Caco-2 (cell line): ENCODE measurements around the gene LRMDA. TPM values are rescaled to one million over a fixed set of nuclear protein-coding genes. Genes with fewer than 3 reads are reported as not detected.

ENCODE experiments used
- BruUV-seq: library from RNA; stranded (reverse); fragments of 400-500 nt; replicated peaks from 2 replicates; lab custom pipeline; 2021; lab: Mats Ljungman, UMichigan
- CTCF ChIA-PET: fragments of 300-600 bp; sonication (Branson Sonifier 250); formaldehyde crosslinking; loops from one replicate; lab custom pipeline; 2022; ENCODE audit warnings: antibody characterized with exemption; lab: Charles Lee
- POLR2A ChIA-PET: fragments of 300-600 bp; sonication (Branson Sonifier 250); formaldehyde crosslinking; loops from one replicate; lab custom pipeline; 2022; ENCODE audit warnings: antibody characterized with exemption; lab: Charles Lee
- DNase-seq, 2 experiments: peaks; one replicate each; pipeline versions ENCODE4 v3.0.0 to v3.0.0-alpha.2; 2020 to 2022
- H3K27me3 ChIP-seq: replicated peaks from 2 replicates; pipeline ENCODE4 v1.6.0; 2011; ENCODE audit warnings: low read length; ENCODE audit not compliant: control insufficient read depth, insufficient read depth
- H3K36me3 ChIP-seq: 2 replicates; pipeline ENCODE4 v1.5.1; 2011; ENCODE audit warnings: low read length; ENCODE audit not compliant: control insufficient read depth, insufficient read depth
- H3K4me1 ChIP-seq: fragments of 250-450 bp; sonication (Bioruptor Pico); 2 replicates; pipeline ENCODE4 v1.5.1; 2020; ENCODE audit warnings: mild to moderate bottlenecking
- H3K4me3 ChIP-seq: 2 replicates; pipeline ENCODE4 v1.5.1; 2011; ENCODE audit warnings: low read depth, mild to moderate bottlenecking, control low read depth, low read length
- H3K9me3 ChIP-seq: fragments of 250-450 bp; sonication (Bioruptor Pico); 2 replicates; pipeline ENCODE4 v1.5.1; 2020; ENCODE audit warnings: mild to moderate bottlenecking, moderate library complexity
- H3K27ac Mint-ChIP-seq: one replicate; pipeline ENCODE4 v1.8.0; 2022; ENCODE audit warnings: mixed read lengths; ENCODE audit not compliant: unreplicated experiment
- H3K27me3 Mint-ChIP-seq: one replicate; pipeline ENCODE4 v1.8.0; 2022; ENCODE audit warnings: mixed read lengths; ENCODE audit not compliant: insufficient read depth, unreplicated experiment
- H3K36me3 Mint-ChIP-seq: one replicate; pipeline ENCODE4 v1.8.0; 2022; ENCODE audit warnings: mild to moderate bottlenecking, mixed read lengths; ENCODE audit not compliant: insufficient read depth, unreplicated experiment
- H3K4me1 Mint-ChIP-seq: one replicate; pipeline ENCODE4 v1.8.0; 2022; ENCODE audit warnings: low read depth, mixed read lengths; ENCODE audit not compliant: unreplicated experiment
- H3K4me3 Mint-ChIP-seq: one replicate; pipeline ENCODE4 v1.8.0; 2022; ENCODE audit warnings: mild to moderate bottlenecking, moderate library complexity, mixed read lengths; ENCODE audit not compliant: unreplicated experiment
- H3K9me3 Mint-ChIP-seq: one replicate; pipeline ENCODE4 v1.8.0; 2022; ENCODE audit warnings: mixed read lengths; ENCODE audit not compliant: unreplicated experiment
- intact Hi-C: fragments of 100-400 bp; cut with micrococcal nuclease; formaldehyde crosslinking; loops from one replicate; pipeline ENCODE4 v1.10.0; 2022; ENCODE audit not compliant: unreplicated experiment
- total RNA-seq: library from RNA; stranded (reverse); gene quantifications from 2 replicates; pipeline ENCODE4 v1.2.3, GENCODE V29; 2022
- TF ChIP-seq, protein P1 (sequence below), 2 experiments: fragments of 200-600 bp in 1 of 2; IDR thresholded peaks; 1 replicate in 1 of 2; 2 replicates in 1 of 2; pipeline versions ENCODE4 v1.5.1 to v1.8.0; 2011 to 2022; ENCODE audit warnings: antibody characterized with exemption in 1 of 2, control low read depth in 1 of 2, inconsistent platforms in 1 of 2, low read depth in 1 of 2, low read length in 1 of 2, mild to moderate bottlenecking in 1 of 2, moderate library complexity in 1 of 2; ENCODE audit not compliant: insufficient read depth in 1 of 2, severe bottlenecking in 1 of 2, unreplicated experiment in 1 of 2

LRMDA gene
- total RNA-seq, 1 experiment from 2014 or later: 18.5 TPM

DNA sequence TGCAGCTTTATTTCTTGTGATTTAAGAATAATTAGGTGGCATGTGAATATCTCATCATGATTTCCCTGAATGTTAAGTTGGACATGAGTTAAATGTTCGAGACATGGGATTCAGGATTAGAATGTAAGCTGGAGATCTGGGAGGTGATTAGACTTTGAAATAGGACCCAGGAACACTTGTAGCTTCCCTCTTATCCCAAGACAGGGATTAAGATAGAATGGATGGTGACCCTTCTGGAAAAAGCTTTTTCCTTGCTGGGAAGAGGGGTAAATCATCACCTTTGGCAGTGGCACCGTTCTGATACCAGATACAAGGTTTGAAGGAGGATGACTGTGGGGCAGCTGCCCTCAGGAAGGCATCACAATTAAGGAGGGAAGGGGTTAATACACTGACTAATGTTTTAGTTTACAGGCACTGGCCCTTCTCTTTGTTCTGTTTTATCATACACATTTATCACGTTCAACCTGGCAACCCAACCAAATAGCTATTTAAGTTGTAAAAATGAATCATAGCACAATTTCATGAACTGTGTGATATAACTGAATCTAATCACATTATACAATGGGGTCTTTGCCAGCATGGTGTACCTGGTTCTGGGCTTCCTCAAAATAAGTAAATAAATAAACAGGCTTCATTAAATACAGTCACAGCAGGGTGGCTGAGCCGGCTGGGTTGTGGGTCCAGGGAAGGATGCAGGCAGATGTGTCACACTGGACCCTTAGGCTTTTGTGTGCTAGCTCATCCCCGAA is 212.7 kb downstream of the LRMDA start:
- intact Hi-C loops: no loop called here
- DNase-seq: no peak
- Mint-ChIP-seq H3K4me3 (no peak overlapping the region), H3K36me3 (peaks cover 4% of the 10 kb centered on the region), H3K9me3 (no peaks in the 10 kb centered on the region), H3K4me1 (no peaks in the 10 kb centered on the region), H3K27me3 (no peaks in the 10 kb centered on the region), H3K27ac (no peak overlapping the region)
- BruUV-seq: no TSS peak
- Histone ChIP-seq H3K36me3 (no peaks in the 10 kb centered on the region), H3K9me3 (no peaks in the 10 kb centered on the region), H3K4me1 (no peaks in the 10 kb centered on the region), H3K4me3 (no peak overlapping the region), H3K27me3 (no peaks in the 10 kb centered on the region)
- POLR2A ChIA-PET: no interaction called here
- CTCF ChIA-PET: no interaction called here
- TF ChIP-seq, protein P1, sequence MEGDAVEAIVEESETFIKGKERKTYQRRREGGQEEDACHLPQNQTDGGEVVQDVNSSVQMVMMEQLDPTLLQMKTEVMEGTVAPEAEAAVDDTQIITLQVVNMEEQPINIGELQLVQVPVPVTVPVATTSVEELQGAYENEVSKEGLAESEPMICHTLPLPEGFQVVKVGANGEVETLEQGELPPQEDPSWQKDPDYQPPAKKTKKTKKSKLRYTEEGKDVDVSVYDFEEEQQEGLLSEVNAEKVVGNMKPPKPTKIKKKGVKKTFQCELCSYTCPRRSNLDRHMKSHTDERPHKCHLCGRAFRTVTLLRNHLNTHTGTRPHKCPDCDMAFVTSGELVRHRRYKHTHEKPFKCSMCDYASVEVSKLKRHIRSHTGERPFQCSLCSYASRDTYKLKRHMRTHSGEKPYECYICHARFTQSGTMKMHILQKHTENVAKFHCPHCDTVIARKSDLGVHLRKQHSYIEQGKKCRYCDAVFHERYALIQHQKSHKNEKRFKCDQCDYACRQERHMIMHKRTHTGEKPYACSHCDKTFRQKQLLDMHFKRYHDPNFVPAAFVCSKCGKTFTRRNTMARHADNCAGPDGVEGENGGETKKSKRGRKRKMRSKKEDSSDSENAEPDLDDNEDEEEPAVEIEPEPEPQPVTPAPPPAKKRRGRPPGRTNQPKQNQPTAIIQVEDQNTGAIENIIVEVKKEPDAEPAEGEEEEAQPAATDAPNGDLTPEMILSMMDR (IDR thresholded peaks at IDR 0.05; ENCODE audit: insufficient read depth in 1 of 2, low read depth in 1 of 2, low read length in 1 of 2, severe bottlenecking in 1 of 2, unreplicated experiment in 1 of 2): no peak

DNA sequence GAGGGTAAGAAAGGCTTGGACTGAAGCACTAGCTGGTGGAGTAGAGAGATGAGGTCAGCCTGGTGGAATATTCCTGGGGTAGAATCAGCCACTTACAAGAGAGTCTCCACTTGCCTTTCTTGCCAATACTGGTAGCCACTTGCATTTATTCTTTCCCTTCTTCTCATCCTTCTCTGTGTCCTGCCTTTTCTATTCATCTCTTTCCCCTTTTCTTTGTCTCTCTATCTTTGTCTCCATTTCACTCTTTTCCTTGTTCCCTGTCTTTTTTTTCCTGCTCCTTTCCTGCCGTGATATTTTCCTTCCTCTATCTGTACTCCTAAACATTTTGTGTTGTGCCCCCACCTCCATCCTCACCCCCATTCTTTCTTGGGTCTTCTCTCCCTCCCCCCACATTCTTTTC is 214.3 kb downstream of the LRMDA start:
- Mint-ChIP-seq H3K27ac (no peak overlapping the region), H3K4me3 (no peak overlapping the region), H3K36me3 (peaks cover 3% of the 10 kb centered on the region), H3K4me1 (no peaks in the 10 kb centered on the region), H3K27me3 (no peaks in the 10 kb centered on the region), H3K9me3 (peaks cover 9% of the 10 kb centered on the region)
- intact Hi-C loops: no loop called here
- Histone ChIP-seq H3K4me3 (no peak overlapping the region), H3K36me3 (no peaks in the 10 kb centered on the region), H3K4me1 (no peaks in the 10 kb centered on the region), H3K9me3 (no peaks in the 10 kb centered on the region), H3K27me3 (no peaks in the 10 kb centered on the region)
- POLR2A ChIA-PET: no interaction called here
- CTCF ChIA-PET: no interaction called here
- no peak for DNase-seq
- TF ChIP-seq, protein P1 (IDR thresholded peaks at IDR 0.05; ENCODE audit: insufficient read depth in 1 of 2, low read depth in 1 of 2, low read length in 1 of 2, severe bottlenecking in 1 of 2, unreplicated experiment in 1 of 2): no peak
- BruUV-seq: no TSS peak

DNA sequence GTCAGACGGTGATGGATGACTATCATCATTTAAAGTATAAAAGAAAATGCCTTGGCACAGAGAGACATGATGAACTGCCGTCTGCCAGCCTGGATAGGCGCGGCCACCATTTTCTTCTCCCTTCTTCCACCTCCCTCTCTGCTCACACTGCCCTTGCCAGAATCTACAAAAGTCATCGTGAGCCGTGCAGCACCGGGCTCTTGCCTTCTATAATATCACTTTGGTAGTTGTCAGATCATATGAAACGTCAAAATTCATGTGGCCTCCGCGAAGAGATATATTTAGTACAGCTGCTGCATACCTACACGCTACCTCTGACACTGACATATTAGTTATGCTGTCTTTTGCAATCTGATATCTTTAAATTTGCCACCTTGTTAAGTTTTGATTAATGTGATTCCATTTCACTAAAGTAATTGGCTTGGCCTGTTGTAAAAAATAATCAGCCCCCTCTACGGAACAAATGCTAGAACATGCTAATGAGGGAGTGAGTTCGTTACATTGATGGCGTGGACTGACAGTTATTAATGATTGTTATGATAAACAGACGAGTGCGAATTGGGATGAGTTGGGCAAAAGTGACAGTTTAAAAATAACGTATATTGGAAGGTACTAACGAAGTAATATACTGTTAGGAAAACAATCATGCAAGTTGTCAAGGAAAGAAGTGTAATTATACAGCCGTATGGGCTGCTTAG is 214.9 kb downstream of the LRMDA start:
- Mint-ChIP-seq H3K4me3 (no peak overlapping the region), H3K27me3 (no peaks in the 10 kb centered on the region), H3K27ac (no peak overlapping the region), H3K36me3 (no peaks in the 10 kb centered on the region), H3K4me1 (no peaks in the 10 kb centered on the region), H3K9me3 (peaks cover 10% of the 10 kb centered on the region)
- BruUV-seq: no TSS peak
- H3K4me1 ChIP-seq: no peaks in the 10 kb centered on the region
- no peaks in the 10 kb centered on the region for H3K27me3 ChIP-seq
- TF ChIP-seq, protein P1 (IDR thresholded peaks at IDR 0.05; ENCODE audit: insufficient read depth in 1 of 2, low read depth in 1 of 2, low read length in 1 of 2, severe bottlenecking in 1 of 2, unreplicated experiment in 1 of 2): no peak
- no peak for DNase-seq
- ChIA-PET POLR2A (no interaction called here), CTCF (no interaction called here)
- no peaks in the 10 kb centered on the region for H3K36me3 ChIP-seq
- intact Hi-C loops: no loop called here
- H3K9me3 ChIP-seq: no peaks in the 10 kb centered on the region
- H3K4me3 ChIP-seq: no peak overlapping the region
